SU-DHL-6 (cell line): ENCODE results near the gene TANC1.

Experiments used
- H2AFZ ChIP-seq: fragments of 200-600 bp; sonication (generic); 2 replicates; pipeline ENCODE4 v1.6.1; 2014; ENCODE audit warnings: low read depth, mild to moderate bottlenecking, moderate library complexity, mixed read lengths, antibody characterized with exemption, low read length; ENCODE audit not compliant: severe bottlenecking
- H3F3A ChIP-seq: fragments of 200-600 bp; shearing (Covaris generic); 2 replicates; pipeline ENCODE4 v1.6.0; 2016; ENCODE audit warnings: antibody characterized with exemption, mild to moderate bottlenecking; ENCODE audit not compliant: insufficient read depth
- H3K27ac ChIP-seq: fragments of 200-600 bp; sonication (generic); 2 replicates; pipeline ENCODE4 v1.5.1; 2016; ENCODE audit warnings: low read depth, mild to moderate bottlenecking, low read length, moderate library complexity, mixed read lengths
- H3K27me3 ChIP-seq: fragments of 200-600 bp; sonication (generic), shearing (Covaris generic); 2 replicates; pipeline ENCODE4 v1.6.0; 2014; ENCODE audit warnings: mild to moderate bottlenecking, low read length
- H3K36me3 ChIP-seq: fragments of 200-600 bp; sonication (generic); 2 replicates; pipeline ENCODE4 v1.6.1; 2014; ENCODE audit warnings: mild to moderate bottlenecking, low read length, mixed read lengths
- H3K4me2 ChIP-seq: fragments of 300-600, 200-600 bp; shearing (Covaris generic), sonication (generic); 2 replicates; pipeline ENCODE4 v1.6.0; 2014; ENCODE audit warnings: low read length, low read depth, mild to moderate bottlenecking; ENCODE audit not compliant: poor library complexity, severe bottlenecking
- H3K4me3 ChIP-seq: fragments of 200-600 bp; sonication (generic); 2 replicates; pipeline ENCODE4 v1.5.1; 2014; ENCODE audit warnings: antibody characterized with exemption, low read length, mild to moderate bottlenecking, mixed read lengths; ENCODE audit not compliant: insufficient read depth, poor library complexity, severe bottlenecking
- H3K79me2 ChIP-seq: fragments of 200-600 bp; sonication (generic); 2 replicates; pipeline ENCODE4 v1.6.1; 2014; ENCODE audit warnings: mild to moderate bottlenecking, low read length, moderate library complexity; ENCODE audit not compliant: insufficient read depth
- H3K9ac ChIP-seq: fragments of 200-600 bp; sonication (generic); 2 replicates; pipeline ENCODE4 v1.7.0; 2014; ENCODE audit warnings: mild to moderate bottlenecking, low read length
- H3K9me2 ChIP-seq: fragments of 200-600 bp; sonication (generic); replicated peaks from 2 replicates; pipeline ENCODE4 v1.6.1; 2014; ENCODE audit warnings: low read length; ENCODE audit not compliant: insufficient read depth
- H3K9me3 ChIP-seq: fragments of 200-600 bp; sonication (generic); 2 replicates; pipeline ENCODE4 v1.6.1; 2014; ENCODE audit warnings: low read length, mixed read lengths; ENCODE audit not compliant: insufficient read depth
- H4K20me1 ChIP-seq: fragments of 200-600 bp; sonication (generic); 2 replicates; pipeline ENCODE4 v1.6.1; 2014; ENCODE audit warnings: low read depth, mild to moderate bottlenecking, antibody characterized with exemption, low read length, moderate library complexity, mixed read lengths
- EZH2phosphoT487 ChIP-seq: fragments of 200-600 bp; sonication (generic), shearing (Covaris generic); conservative IDR thresholded peaks from 2 replicates; pipeline ENCODE4 v1.6.1; 2018; ENCODE audit warnings: mild to moderate bottlenecking, antibody characterized with exemption, low read length, moderate library complexity, mixed read lengths
- TF ChIP-seq, protein P1 (sequence below): fragments of 200-600 bp; sonication (generic); IDR thresholded peaks from one replicate; pipeline ENCODE4 v1.5.1; 2017; ENCODE audit warnings: antibody characterized with exemption, mild to moderate bottlenecking, low read length, moderate library complexity; ENCODE audit not compliant: insufficient read depth, poor library complexity, severe bottlenecking

TANC1 gene

DNA sequence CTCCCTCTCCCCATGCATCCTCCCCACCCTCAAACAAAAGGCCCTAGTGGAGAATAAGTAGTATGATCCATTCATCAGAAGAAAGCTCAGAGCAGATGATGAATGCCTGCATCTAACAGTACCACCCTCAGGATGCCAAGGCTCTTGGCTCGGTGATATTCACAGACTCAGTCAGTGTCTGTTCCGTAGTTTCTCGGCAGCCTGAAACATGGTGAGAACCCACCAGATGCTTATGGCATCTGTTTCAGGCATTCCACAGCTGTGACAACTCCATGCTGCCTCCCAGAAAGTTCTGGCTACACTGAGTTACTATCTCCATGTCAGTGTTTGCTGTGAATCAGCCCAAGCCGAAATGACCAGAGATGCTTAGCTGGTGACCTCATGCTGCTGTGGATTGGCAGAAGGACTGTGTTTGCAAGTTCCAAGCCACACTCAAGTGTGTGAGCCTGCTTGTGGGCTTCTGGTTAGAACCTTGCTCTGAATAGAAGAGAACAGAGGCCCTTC, 234.2 kb downstream of the TANC1 start:
- no peaks in the 10 kb centered on the region for H3K27me3 ChIP-seq
- H3K4me2 ChIP-seq = no peak overlapping the region
- H2AFZ ChIP-seq = no peak overlapping the region
- no peak overlapping the region for H3K27ac ChIP-seq
- TF ChIP-seq EZH2phosphoT487 = no peak
- TF ChIP-seq, protein P1, sequence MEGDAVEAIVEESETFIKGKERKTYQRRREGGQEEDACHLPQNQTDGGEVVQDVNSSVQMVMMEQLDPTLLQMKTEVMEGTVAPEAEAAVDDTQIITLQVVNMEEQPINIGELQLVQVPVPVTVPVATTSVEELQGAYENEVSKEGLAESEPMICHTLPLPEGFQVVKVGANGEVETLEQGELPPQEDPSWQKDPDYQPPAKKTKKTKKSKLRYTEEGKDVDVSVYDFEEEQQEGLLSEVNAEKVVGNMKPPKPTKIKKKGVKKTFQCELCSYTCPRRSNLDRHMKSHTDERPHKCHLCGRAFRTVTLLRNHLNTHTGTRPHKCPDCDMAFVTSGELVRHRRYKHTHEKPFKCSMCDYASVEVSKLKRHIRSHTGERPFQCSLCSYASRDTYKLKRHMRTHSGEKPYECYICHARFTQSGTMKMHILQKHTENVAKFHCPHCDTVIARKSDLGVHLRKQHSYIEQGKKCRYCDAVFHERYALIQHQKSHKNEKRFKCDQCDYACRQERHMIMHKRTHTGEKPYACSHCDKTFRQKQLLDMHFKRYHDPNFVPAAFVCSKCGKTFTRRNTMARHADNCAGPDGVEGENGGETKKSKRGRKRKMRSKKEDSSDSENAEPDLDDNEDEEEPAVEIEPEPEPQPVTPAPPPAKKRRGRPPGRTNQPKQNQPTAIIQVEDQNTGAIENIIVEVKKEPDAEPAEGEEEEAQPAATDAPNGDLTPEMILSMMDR = no peak
- H3F3A ChIP-seq = no peaks in the 10 kb centered on the region
- no peak overlapping the region for H3K4me3 ChIP-seq
- no peaks in the 10 kb centered on the region for H3K9me2 ChIP-seq
- H3K79me2 ChIP-seq = no peaks in the 10 kb centered on the region
- H4K20me1 ChIP-seq = no peaks in the 10 kb centered on the region
- H3K36me3 ChIP-seq = no peaks in the 10 kb centered on the region
- no peak overlapping the region for H3K9ac ChIP-seq
- H3K9me3 ChIP-seq = no peaks in the 10 kb centered on the region

DNA sequence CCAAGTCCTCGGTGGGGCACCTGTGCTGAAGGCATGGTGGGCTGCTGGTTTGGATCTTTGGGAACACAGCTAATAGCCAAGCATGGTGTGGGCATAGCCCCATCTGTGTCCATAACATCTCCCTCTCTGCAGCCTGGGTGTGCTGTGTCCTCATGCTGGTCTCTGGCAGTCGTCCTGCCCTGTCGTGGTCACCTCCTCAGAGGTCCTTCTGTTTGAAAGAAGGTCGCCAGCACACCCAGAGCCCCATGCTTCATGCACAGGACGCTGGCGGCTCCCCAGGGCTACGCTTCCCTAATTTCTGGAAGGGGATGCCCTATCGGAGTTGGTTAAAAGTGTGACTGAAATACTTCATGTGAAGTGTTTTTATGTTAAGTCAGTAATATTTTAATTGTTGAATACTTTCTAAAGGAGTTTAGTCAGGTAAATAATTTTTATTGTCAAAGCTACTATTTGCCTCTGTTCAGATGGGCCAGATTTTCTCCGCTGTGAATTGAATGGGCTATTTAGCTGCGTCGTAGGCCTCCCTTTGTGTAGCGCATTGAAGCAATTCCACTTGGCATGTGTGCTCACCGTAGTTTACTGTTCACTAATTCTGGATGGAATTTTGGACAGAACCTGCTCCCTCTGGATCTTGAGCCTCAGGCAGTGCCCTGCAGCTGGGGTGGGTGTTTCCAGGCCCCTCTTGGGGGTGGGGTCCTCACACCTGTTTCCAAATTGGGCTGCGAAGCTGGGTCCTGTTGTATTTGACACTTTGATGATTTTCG, 236.1 kb downstream of the TANC1 start:
- TF ChIP-seq EZH2phosphoT487 = no peak
- TF ChIP-seq, protein P1 = no peak
- Histone ChIP-seq H3K9ac (no peak overlapping the region), H2AFZ (no peak overlapping the region), H3K9me3 (no peaks in the 10 kb centered on the region), H4K20me1 (no peaks in the 10 kb centered on the region), H3K27me3 (no peaks in the 10 kb centered on the region), H3K36me3 (no peaks in the 10 kb centered on the region), H3K27ac (no peak overlapping the region), H3K9me2 (no peaks in the 10 kb centered on the region), H3K4me3 (no peak overlapping the region), H3F3A (no peaks in the 10 kb centered on the region), H3K4me2 (no peak overlapping the region), H3K79me2 (no peaks in the 10 kb centered on the region)

DNA sequence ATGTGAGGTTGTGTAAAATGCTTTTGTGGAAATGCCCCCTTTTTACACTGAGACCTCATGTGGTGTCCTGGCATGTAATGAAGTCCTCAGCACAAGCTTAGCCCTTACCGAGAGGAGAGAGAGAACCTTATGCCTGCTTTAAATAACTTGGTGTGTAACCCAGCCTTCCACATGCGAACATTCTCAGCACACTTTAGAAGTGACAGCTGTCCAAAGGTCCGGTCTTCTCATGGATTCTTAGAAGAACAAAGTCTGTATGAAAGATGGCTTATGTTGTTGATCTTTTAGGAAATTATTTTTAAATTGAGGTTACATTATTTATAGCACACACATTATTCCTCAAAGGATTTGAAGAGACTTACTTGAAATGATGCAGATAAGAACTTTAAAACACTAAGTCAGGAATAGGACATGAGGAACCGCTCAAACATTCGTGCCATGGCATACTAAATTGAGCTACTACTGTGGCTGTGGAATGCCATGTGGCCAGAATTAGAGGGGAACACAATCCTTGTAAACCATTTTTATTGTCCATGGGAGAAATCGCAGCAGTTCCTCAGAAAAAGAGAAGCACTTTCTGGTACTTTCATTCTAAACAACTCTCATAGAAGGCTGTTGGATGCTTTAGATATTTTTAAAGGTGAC, 238.4 kb downstream of the TANC1 start:
- no peaks in the 10 kb centered on the region for H3K36me3 ChIP-seq
- no peak overlapping the region for H3K9ac ChIP-seq
- no peak overlapping the region for H3K4me2 ChIP-seq
- H3K4me3 ChIP-seq = no peak overlapping the region
- H3K9me3 ChIP-seq = no peaks in the 10 kb centered on the region
- H3F3A ChIP-seq = no peaks in the 10 kb centered on the region
- H2AFZ ChIP-seq = no peak overlapping the region
- no peaks in the 10 kb centered on the region for H4K20me1 ChIP-seq
- no peaks in the 10 kb centered on the region for H3K27me3 ChIP-seq
- no peak for TF ChIP-seq EZH2phosphoT487
- TF ChIP-seq, protein P1 = no peak
- H3K79me2 ChIP-seq = no peaks in the 10 kb centered on the region
- no peaks in the 10 kb centered on the region for H3K9me2 ChIP-seq
- no peak overlapping the region for H3K27ac ChIP-seq
